22Rv1 (cell line): ENCODE results near the gene SLC25A53.

ENCODE experiments used
- CTCF ChIP-seq: fragments of 450-650 bp; IDR thresholded peaks from 2 replicates; pipeline ENCODE4 v1.5.1; 2017; ENCODE audit warnings: mild to moderate bottlenecking
- ZFX ChIP-seq: fragments of 450-650 bp; IDR thresholded peaks from 2 replicates; pipeline ENCODE4 v1.6.1; 2017; ENCODE audit warnings: antibody characterized with exemption, borderline replicate concordance

GRCh38 chrX:104195489-104196084, 38.8 kb upstream of the SLC25A53 start:
- peak; percentile 74 for TF ChIP-seq CTCF
- TF ChIP-seq ZFX: no peak
